Hepatocyte (in vitro differentiated cells): Measurements from ENCODE around the gene CXorf58.

ENCODE experiments used
- CTCF ChIP-seq: fragments of 200-600 bp; sonication (generic); IDR thresholded peaks from 2 replicates; pipeline ENCODE4 v1.5.1; 2016; ENCODE audit warnings: antibody characterized with exemption, mild to moderate bottlenecking; ENCODE audit not compliant: poor library complexity
- EZH2 ChIP-seq: fragments of 200-600 bp; sonication (generic); IDR thresholded peaks from 2 replicates; pipeline ENCODE4 v1.6.1; 2016; ENCODE audit warnings: antibody characterized with exemption, mild to moderate bottlenecking, borderline replicate concordance
- EZH2phosphoT487 ChIP-seq: fragments of 200-600 bp; sonication (generic); IDR thresholded peaks from one replicate; pipeline ENCODE4 v1.6.1; 2018; ENCODE audit warnings: antibody characterized with exemption, mild to moderate bottlenecking, low read depth, moderate library complexity; ENCODE audit not compliant: unreplicated experiment, severe bottlenecking

GRCh38 chrX:23870041-23870440 is 37.8 kb upstream of the CXorf58 start:
- no peak for TF ChIP-seq CTCF
- no peak for TF ChIP-seq EZH2
- no peak for TF ChIP-seq EZH2phosphoT487
